Keratinocyte (primary cell): ENCODE data around the gene SPRY4.
"Not testable (repeated sequence)": the region's sequence is repeated elsewhere in the genome, so short reads cannot be mapped to it uniquely, and the experiment has no call there.

ENCODE experiments used
- EZH2 ChIP-seq: IDR thresholded peaks from one replicate; pipeline ENCODE4 v1.6.1; 2012; ENCODE audit warnings: inconsistent platforms, mild to moderate bottlenecking, low read length, moderate library complexity
- TF ChIP-seq, protein P1 (sequence below), 3 experiments: IDR thresholded peaks in 1 of 3; conservative IDR thresholded peaks in 1 of 3; optimal IDR thresholded peaks in 1 of 3; 2 replicates in 2 of 3; 3 replicates in 1 of 3; pipeline versions ENCODE3 to v1.5.1; 2011; ENCODE audit warnings: low read length in 3 of 3, mild to moderate bottlenecking in 3 of 3, moderate library complexity in 2 of 3, control low read depth in 1 of 3, inconsistent platforms in 1 of 3; ENCODE audit not compliant: insufficient read depth in 2 of 3; ENCODE audit errors: extremely low read depth in 1 of 3

DNA sequence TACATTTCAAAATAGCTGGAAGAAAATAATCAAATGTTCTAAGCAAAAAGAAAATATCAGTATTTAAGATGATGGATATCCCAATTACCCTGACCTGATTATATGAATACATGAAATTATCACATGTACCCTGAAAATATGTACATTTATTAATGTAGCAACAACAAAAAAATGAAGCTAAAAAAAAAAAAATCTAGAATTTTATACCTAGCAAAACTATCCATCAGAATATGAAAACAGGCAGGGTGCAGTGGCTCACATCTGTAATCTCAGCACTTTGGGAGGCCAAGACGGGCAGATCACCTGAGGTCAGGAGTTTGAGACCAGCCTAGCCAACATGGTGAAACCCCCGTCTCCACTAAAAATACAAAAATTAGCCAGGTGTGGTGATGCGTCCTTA lies 20.1 kb upstream of the SPRY4 start:
- TF ChIP-seq, protein P1, sequence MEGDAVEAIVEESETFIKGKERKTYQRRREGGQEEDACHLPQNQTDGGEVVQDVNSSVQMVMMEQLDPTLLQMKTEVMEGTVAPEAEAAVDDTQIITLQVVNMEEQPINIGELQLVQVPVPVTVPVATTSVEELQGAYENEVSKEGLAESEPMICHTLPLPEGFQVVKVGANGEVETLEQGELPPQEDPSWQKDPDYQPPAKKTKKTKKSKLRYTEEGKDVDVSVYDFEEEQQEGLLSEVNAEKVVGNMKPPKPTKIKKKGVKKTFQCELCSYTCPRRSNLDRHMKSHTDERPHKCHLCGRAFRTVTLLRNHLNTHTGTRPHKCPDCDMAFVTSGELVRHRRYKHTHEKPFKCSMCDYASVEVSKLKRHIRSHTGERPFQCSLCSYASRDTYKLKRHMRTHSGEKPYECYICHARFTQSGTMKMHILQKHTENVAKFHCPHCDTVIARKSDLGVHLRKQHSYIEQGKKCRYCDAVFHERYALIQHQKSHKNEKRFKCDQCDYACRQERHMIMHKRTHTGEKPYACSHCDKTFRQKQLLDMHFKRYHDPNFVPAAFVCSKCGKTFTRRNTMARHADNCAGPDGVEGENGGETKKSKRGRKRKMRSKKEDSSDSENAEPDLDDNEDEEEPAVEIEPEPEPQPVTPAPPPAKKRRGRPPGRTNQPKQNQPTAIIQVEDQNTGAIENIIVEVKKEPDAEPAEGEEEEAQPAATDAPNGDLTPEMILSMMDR (optimal IDR thresholded peaks at IDR 0.05 in 1 of 3, IDR thresholded peaks at IDR 0.05 in 1 of 3, conservative IDR thresholded peaks at IDR 0.05 in 1 of 3; ENCODE audit: extremely low read depth in 1 of 3, insufficient read depth in 2 of 3, low read length in 3 of 3) = not testable (repeated sequence)
- TF ChIP-seq EZH2 = not testable (repeated sequence)
